Islet precursor cell (in vitro differentiated cells): ENCODE results near the gene PSAP.
"Not testable (repeated sequence)": the region's sequence is repeated elsewhere in the genome, so short reads cannot be mapped to it uniquely, and the experiment has no call there.

Source experiments
- DNase-seq: peaks from one replicate; pipeline ENCODE4 v3.0.0-alpha.2; 2018

Gene PSAP

GRCh38 chr10:71873582-71874211 lies 22.6 kb upstream of the PSAP start:
- DNase-seq: no peak

DNA sequence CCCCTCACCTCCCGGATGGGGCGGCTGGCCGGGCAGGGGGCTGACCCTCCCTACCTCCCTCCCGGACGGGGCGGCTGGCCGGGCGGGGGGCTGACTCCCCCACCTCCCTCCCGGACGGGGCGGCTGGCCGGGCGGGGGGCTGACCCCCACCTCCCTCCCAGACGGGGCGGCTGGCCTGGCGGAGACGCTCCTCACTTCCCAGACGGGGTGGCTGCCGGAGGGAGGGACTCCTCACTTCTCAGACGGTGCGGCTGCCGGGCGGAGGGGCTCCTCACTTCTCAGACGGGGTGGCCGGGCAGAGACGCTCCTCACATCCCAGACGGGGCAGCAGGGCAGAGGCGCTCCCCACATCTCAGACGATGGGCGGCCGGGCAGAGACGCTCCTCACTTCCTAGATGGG lies 18.6 kb upstream of the PSAP start:
- not testable (repeated sequence) for DNase-seq

- no peak for DNase-seq
These were observed 17.2 kb upstream of the PSAP start for GRCh38 chr10:71868192-71868697.

GRCh38 chr10:71865561-71866041 lies 14.6 kb upstream of the PSAP start:
- DNase-seq: no peak

DNA sequence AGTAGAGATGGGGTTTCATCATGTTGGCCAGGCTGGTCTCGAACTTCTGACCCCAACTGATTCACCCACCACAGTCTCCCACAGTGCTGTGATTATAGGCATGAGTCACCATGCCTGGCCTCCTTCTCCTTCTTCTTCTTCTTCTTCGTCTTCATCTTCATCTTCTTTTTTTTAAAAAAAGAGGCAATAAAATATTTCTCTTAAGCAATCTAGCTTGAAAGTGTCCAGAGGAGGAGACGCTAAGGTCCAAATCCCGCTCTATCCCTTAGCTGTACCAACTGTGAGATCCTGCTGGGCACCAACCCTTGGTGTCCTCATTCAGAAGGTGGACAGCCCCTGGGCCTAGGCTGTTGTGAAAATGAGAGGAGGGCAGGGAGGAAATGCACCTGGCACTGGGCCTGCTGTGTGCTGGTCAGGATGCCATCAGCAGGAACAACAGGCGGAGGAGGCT lies 13.9 kb upstream of the PSAP start:
- DNase-seq: no peak

GRCh38 chr10:71863203-71863602 lies 12.2 kb upstream of the PSAP start:
- peak; percentile 81 for DNase-seq

GRCh38 chr10:71860243-71861029 lies 9.4 kb upstream of the PSAP start:
- peak; percentile 99 for DNase-seq

GRCh38 chr10:71857934-71858890 lies 7.2 kb upstream of the PSAP start:
- DNase-seq: no peak

- DNase-seq: no peak
These were observed 5.6 kb upstream of the PSAP start for GRCh38 chr10:71856619-71857018.

- no peak for DNase-seq
These were observed 3.0 kb upstream of the PSAP start for GRCh38 chr10:71854031-71854430.

DNA sequence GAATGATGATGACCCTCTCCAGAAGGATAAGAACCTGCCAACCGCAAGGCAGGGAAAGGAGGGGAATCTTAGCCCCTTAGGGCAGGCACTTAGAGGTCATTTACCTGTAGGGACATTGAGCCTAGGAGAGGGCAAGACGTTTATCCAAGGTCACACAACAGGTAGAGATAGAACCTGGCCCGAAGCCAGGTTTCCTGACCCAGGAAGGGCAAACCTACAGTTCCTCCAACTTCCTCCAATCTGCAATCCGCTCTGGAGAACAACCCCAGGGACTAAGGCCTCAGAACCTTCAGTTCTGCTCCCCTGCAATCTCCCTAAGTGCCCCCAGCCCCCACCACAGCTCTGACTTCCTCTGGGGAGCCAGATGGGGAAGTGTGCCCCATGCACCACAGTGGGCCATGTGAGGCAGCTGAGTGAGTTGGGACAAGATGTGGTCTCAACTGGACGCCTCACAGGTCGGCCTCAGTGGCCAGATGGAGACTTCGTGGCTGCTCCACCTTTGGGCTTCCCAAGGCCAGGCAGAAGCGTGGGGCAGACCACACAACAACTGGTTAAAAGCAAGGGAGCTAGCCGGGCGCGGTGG lies 1.4 kb upstream of the PSAP start:
- DNase-seq: no peak

DNA sequence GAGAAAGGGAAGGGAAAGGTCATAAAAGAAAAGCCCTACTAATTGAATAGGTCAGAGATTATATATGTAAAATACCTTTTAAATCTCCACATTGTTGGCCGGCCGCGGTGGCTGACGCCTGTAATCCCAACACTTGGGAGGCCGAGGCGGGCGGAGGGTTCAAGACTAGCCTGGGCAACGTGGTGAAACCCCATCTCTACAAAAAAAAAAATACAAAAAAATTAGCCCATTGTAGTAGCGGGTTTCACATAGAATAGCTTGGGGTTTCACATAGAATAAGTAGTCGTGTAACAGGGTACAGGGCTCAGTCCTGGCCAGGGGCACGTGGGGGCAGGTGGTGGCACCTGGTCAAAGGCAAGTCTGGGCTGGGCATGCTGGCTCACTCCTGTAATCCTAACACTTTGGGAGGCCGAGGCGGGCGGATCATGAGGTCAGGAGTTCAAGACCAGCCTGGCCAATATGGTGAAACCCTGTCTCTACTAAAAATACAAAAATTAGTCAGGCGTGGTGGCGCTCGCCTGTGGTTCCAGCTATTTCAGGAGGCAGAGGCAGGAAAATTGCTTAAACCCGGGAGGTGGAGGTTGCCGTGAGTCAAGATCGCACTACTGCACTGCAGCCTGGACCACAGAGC lies 529 bp upstream of the PSAP start:
- DNase-seq: not testable (repeated sequence)

DNA sequence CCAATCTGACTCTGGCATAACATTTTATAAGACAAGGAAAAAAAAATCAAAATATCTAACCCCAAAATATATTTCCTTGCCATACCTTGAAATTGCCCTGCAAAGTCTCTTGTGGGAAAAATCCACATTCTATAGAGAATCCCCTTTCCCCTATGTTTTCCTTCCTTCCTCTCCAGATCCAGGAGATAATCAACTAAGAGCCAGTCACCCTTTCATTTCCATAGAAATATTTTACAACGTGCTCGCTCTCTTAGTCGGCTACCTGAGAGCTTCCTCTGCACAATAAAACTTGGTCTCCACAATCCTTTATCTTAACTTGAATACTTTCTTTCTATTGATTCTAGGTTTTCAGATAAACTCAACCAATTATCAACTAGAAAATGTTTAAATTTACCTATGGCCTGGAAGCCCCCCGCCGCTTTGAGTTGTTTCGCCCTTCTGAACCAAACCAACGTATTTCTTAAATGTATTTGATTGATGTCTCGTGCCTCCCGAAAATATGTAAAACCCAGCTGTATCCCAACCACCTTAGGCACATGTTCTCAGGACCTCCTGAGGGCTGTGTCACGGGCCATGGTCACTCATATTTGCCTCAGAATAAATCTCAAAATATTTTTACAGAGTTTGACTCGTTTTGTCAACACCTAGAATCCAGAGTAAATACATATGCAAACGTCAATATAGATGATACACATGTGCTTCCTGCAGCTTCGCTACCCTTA lies 869 bp downstream of the PSAP start:
- no peak for DNase-seq

GRCh38 chr10:71849461-71849908 lies 1.6 kb downstream of the PSAP start:
- DNase-seq: no peak

DNA sequence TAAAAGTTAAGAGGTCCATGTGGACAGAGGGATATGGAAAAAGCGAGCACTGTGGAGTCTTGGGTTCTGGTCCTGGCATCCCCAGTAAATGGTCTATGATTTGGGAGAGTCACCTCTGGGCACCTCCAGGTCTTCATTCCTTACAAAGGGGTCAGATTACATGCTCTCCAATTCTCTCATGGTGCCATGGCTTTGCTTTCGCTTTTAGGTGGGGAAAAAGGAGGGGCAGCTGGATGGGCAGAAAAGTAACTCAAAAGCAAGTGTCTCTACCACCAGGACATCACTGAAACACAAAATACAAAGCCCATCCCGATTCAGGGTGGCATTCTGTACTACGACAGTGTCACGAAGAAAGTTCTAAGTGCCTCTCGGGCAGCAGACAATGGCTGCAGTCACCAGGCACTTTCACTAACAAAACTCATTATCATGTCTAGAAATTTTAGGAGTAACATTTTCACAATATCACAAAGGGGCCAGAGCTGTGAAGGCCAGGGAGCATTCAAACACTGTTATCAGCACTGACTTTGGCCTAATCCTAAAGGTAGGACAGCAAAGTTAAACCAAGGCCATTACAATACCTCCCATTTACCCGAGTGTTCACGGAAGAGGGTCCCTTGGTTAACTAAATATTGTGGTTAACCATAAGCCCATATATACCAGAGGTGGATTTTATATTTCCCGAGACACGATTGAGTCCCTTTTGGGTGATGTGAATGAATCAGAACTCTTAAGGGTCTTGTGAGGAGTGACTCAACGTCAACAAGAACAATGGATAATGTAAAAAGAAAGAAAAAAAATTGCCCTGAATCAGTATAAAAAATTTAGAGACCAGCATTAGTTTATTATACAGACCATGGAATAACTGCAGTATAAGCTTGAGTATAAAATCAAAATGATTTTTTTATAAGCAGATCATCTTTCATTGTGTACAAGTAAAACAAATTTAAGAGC lies 2.5 kb downstream of the PSAP start:
- no peak for DNase-seq

GRCh38 chr10:71847418-71847817 lies 3.6 kb downstream of the PSAP start:
- no peak for DNase-seq

DNA sequence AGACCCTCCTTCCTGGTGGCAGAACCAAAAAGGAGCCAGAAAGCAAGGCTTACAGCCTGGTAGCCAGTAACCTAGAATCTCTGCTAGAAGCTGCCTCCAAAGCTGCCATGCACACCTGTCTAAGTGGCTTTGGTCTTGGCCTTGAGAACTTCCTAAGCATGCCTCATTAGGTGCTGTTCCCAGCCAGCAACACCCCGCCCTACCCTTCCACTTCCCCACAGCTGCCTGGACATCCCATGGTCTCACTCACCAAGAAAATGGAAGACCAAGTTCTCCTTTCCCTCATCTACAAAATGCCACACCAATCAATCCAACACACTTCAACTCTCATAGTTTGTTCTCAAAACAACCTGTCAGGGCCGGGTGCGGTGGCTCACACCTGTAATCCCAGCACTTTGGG lies 4.2 kb downstream of the PSAP start:
- DNase-seq: no peak

GRCh38 chr10:71845410-71846405 lies 5.3 kb downstream of the PSAP start:
- no peak for DNase-seq

- no peak for DNase-seq
These were observed 6.4 kb downstream of the PSAP start for GRCh38 chr10:71844695-71845094.
